Liver (tissue), 9 donors: Measurements from ENCODE around the gene CDH4. TPM values are rescaled to one million over a fixed set of nuclear protein-coding genes. Genes with fewer than 3 reads are reported as not detected.

Experiments used
- DNase-seq: peaks from one replicate; pipeline ENCODE4 v3.0.0-alpha.2; 2017; ENCODE audit warnings: low spot score
- H3K27ac ChIP-seq, 2 donors: one replicate each; pipeline ENCODE4 v1.7.0; 2013; ENCODE audit warnings: inconsistent platforms in 2 of 2, low read length in 2 of 2, control low read depth in 1 of 2, low read depth in 1 of 2, mild to moderate bottlenecking in 1 of 2
- H3K27me3 ChIP-seq, 4 donors: one replicate each; pipeline versions ENCODE4 v1.6.1 to v1.7.0; 2013; ENCODE audit warnings: low read length in 3 of 4, inconsistent platforms in 1 of 4, mild to moderate bottlenecking in 1 of 4, moderate library complexity in 1 of 4; ENCODE audit not compliant: control insufficient read depth in 4 of 4, insufficient read depth in 4 of 4
- H3K36me3 ChIP-seq, 4 donors: one replicate each; pipeline versions ENCODE4 v1.6.1 to v1.7.0; 2013; ENCODE audit warnings: low read length in 3 of 4, mild to moderate bottlenecking in 3 of 4, low read depth in 1 of 4, moderate library complexity in 1 of 4; ENCODE audit not compliant: control insufficient read depth in 4 of 4, insufficient read depth in 3 of 4
- H3K4me1 ChIP-seq, 4 donors: one replicate each; pipeline versions ENCODE4 v1.6.1 to v1.7.0; 2013; ENCODE audit warnings: low read length in 3 of 4, mild to moderate bottlenecking in 3 of 4, moderate library complexity in 1 of 4; ENCODE audit not compliant: control insufficient read depth in 4 of 4, insufficient read depth in 4 of 4
- H3K4me3 ChIP-seq, 3 donors: one replicate each; pipeline versions ENCODE4 v1.6.1 to v1.7.0; 2013; ENCODE audit warnings: low read length in 3 of 3, control low read depth in 1 of 3, low read depth in 1 of 3, mild to moderate bottlenecking in 1 of 3
- H3K9ac ChIP-seq, 2 donors: one replicate each; pipeline ENCODE4 v1.7.0; 2013; ENCODE audit warnings: low read length in 2 of 2, mild to moderate bottlenecking in 2 of 2, moderate library complexity in 2 of 2, control low read depth in 1 of 2, low read depth in 1 of 2
- H3K9me3 ChIP-seq, 4 donors: one replicate each; pipeline versions ENCODE4 v1.6.1 to v1.7.0; 2013; ENCODE audit warnings: low read length in 3 of 4; ENCODE audit not compliant: control insufficient read depth in 4 of 4
- CTCF ChIP-seq: fragments of 150-350 bp; IDR thresholded peaks from 2 replicates; pipeline ENCODE4 v1.5.1; 2017; ENCODE audit warnings: improper control_type of control experiment, low read depth, low read length; ENCODE audit not compliant: missing input control
- EGR1 ChIP-seq, 2 donors: IDR thresholded peaks; 2 replicates each; pipeline ENCODE4 v1.6.1; 2016 to 2018; ENCODE audit warnings: antibody characterized with exemption in 2 of 2, low read depth in 2 of 2
- FOXA1 ChIP-seq: IDR thresholded peaks from 2 replicates; pipeline ENCODE4 v1.6.1; 2016; ENCODE audit warnings: antibody characterized with exemption
- FOXA2 ChIP-seq: IDR thresholded peaks from 2 replicates; pipeline ENCODE4 v1.6.1; 2016; ENCODE audit warnings: antibody characterized with exemption
- GABPA ChIP-seq, 2 donors: IDR thresholded peaks in 1 of 2; conservative IDR thresholded peaks in 1 of 2; 2 replicates each; pipeline ENCODE4 v1.6.1; 2016; ENCODE audit warnings: antibody characterized with exemption in 2 of 2, mild to moderate bottlenecking in 1 of 2, moderate library complexity in 1 of 2
- HNF4A ChIP-seq, 2 donors: conservative IDR thresholded peaks; 2 replicates each; pipeline ENCODE4 v1.6.1; 2016; ENCODE audit warnings: antibody characterized with exemption in 2 of 2, mild to moderate bottlenecking in 2 of 2
- HNF4G ChIP-seq: IDR thresholded peaks from 2 replicates; pipeline ENCODE4 v1.6.1; 2016; ENCODE audit warnings: antibody characterized with exemption
- JUND ChIP-seq, 2 donors: IDR thresholded peaks; 2 replicates each; pipeline ENCODE4 v1.6.1; 2016; ENCODE audit warnings: antibody characterized with exemption in 2 of 2
- MAX ChIP-seq: IDR thresholded peaks from 2 replicates; pipeline ENCODE4 v1.6.1; 2016; ENCODE audit warnings: antibody characterized with exemption
- NR2F2 ChIP-seq: IDR thresholded peaks from 2 replicates; pipeline ENCODE4 v1.6.1; 2016; ENCODE audit warnings: antibody characterized with exemption
- RAD21 ChIP-seq, 2 donors: IDR thresholded peaks; 2 replicates each; pipeline ENCODE4 v1.6.1; 2016; ENCODE audit warnings: antibody characterized with exemption in 2 of 2, mild to moderate bottlenecking in 2 of 2
- REST ChIP-seq: IDR thresholded peaks from 2 replicates; pipeline ENCODE4 v1.6.1; 2016; ENCODE audit warnings: antibody characterized with exemption, mild to moderate bottlenecking
- RXRA ChIP-seq, 2 donors: IDR thresholded peaks; 2 replicates each; pipeline ENCODE4 v1.6.1; 2017 to 2018; ENCODE audit warnings: antibody characterized with exemption in 2 of 2, mild to moderate bottlenecking in 1 of 2
- SP1 ChIP-seq: IDR thresholded peaks from 2 replicates; pipeline ENCODE4 v1.6.1; 2018; ENCODE audit warnings: antibody characterized with exemption, mild to moderate bottlenecking
- TAF1 ChIP-seq: conservative IDR thresholded peaks from 2 replicates; pipeline ENCODE4 v1.6.1; 2016; ENCODE audit warnings: antibody characterized with exemption, mild to moderate bottlenecking
- YY1 ChIP-seq: IDR thresholded peaks from 2 replicates; pipeline ENCODE4 v1.6.1; 2016; ENCODE audit warnings: antibody characterized with exemption, mild to moderate bottlenecking
- ZBTB33 ChIP-seq: IDR thresholded peaks from 2 replicates; pipeline ENCODE4 v1.6.1; 2016; ENCODE audit warnings: antibody characterized with exemption
- WGBS: extraction: QIAGEN DNeasy Blood & Tissue Kit; methylation state at CpG from one replicate; pipeline ENCODE4 v1.1.7; 2013; 5-methylcytosine and 5-hydroxymethylcytosine counted together
- polyA plus RNA-seq, 2 donors: library from polyadenylated mRNA; stranded (reverse) in 1 of 2; unstranded in 1 of 2; fragments of 200-250 nt in 1 of 2; fragments of >200 nt in 1 of 2; fragmentation: Nextera tagmentation in 1 of 2; extraction: Ambion mirVana in 1 of 2; gene quantifications; one replicate each; pipeline versions ENCODE4 v1.2.1 to v1.2.3, GENCODE V29; 2013 to 2015
- total RNA-seq, 2 donors: library from RNA; depleted of rRNA; stranded (reverse); fragments of >200 nt; gene quantifications; one replicate each; pipeline ENCODE4 v1.2.3, GENCODE V29; 2014
- TF ChIP-seq, protein P1 (sequence below): IDR thresholded peaks from 2 replicates; pipeline ENCODE4 v1.6.1; 2016; ENCODE audit warnings: antibody characterized with exemption
- donor health status: healthy.
- donor health status: healthy.
- donor health status: healthy.
- donor health status: healthy.
- donor health status: healthy.

CDH4 gene
- total and polyA plus RNA-seq, 4 donors = 0.03 to 0.25 (median 0.19) TPM; not detected in 1

GRCh38 chr20:61451009-61451408, 198.9 kb downstream of the CDH4 start:
- H3K36me3 ChIP-seq = no peaks in the 10 kb centered on the region
- no peak for TF ChIP-seq EGR1 (IDR thresholded peaks at IDR 0.05; ENCODE audit: low read depth in 2 of 2)
- no peak for TF ChIP-seq MAX
- no peak overlapping the region for H3K9ac ChIP-seq
- no peaks in the 10 kb centered on the region for H3K9me3 ChIP-seq
- H3K4me3 ChIP-seq = no peak overlapping the region
- H3K4me1 ChIP-seq = no peaks in the 10 kb centered on the region
- peaks cover 0 to 7% (median 2%) of the 10 kb centered on the region in 4 donors for H3K27me3 ChIP-seq
- no peak overlapping the region for H3K27ac ChIP-seq
- 92% methylated on average over 10 of the region's 10 CpGs for WGBS
- DNase-seq = no peak

DNA sequence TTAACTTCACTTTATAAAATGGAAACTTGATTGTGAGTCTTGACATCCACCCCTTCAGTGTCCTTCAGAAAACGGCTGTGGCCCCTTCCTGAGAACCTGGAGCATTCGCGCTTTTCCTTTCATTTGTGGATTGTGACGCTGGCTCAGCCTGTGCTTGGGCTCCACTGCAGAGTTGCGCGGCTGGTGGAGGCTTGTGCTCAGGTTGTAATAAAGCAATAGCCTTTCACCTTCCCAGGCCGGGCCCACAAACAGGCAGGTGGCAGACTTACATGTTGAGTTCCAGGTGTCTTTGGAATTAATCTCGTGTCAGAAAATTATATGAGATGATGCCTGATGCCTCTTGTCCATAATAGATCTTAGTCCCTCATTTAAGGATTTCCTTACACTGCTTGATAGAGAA, 199.9 kb downstream of the CDH4 start:
- no peak for TF ChIP-seq NR2F2
- no peak for TF ChIP-seq HNF4G
- no peak for TF ChIP-seq EGR1 (IDR thresholded peaks at IDR 0.05; ENCODE audit: low read depth in 2 of 2)
- no peak for TF ChIP-seq HNF4A (conservative IDR thresholded peaks at IDR 0.05)
- TF ChIP-seq RAD21 (IDR thresholded peaks at IDR 0.05) = no peak
- no peak for TF ChIP-seq MAX
- TF ChIP-seq, protein P1, sequence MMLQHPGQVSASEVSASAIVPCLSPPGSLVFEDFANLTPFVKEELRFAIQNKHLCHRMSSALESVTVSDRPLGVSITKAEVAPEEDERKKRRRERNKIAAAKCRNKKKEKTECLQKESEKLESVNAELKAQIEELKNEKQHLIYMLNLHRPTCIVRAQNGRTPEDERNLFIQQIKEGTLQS = no peak
- no peak for TF ChIP-seq JUND (IDR thresholded peaks at IDR 0.05)
- no peak for TF ChIP-seq GABPA (IDR thresholded peaks at IDR 0.05 in 1 of 2, conservative IDR thresholded peaks at IDR 0.05 in 1 of 2)
- Histone ChIP-seq H3K9ac (no peak overlapping the region), H3K27me3 (peaks cover 0 to 7% (median 2%) of the 10 kb centered on the region in 4 donors), H3K9me3 (peaks cover 0 to 3% (median 0%) of the 10 kb centered on the region in 4 donors), H3K27ac (no peak overlapping the region), H3K4me3 (no peak overlapping the region), H3K4me1 (no peaks in the 10 kb centered on the region), H3K36me3 (no peaks in the 10 kb centered on the region)
- 75% methylated on average over 8 of the region's 8 CpGs for WGBS
- no peak for DNase-seq

DNA sequence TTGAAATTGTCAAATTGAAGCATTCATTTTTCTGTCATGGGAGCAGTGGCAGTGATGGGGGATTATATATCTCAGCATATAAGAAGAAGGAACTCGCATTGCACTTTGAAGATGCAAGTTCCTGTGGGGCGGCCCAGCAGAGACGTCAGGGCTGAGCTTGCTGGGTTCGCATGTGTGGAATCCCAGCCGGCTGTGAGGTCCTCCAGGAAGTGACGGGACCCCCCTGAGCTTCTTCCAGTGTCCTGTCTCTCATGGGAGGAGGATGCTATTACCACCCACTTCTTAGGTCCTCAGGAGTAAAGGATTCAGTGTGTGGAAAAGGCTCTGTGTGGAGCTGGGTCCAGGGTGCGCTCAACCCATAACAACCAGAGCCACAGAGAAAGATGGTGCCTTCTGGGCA, 201.2 kb downstream of the CDH4 start:
- TF ChIP-seq REST (no peak), NR2F2 (no peak), ZBTB33 (no peak), GABPA (IDR thresholded peaks at IDR 0.05 in 1 of 2, conservative IDR thresholded peaks at IDR 0.05 in 1 of 2) (no peak), JUND (IDR thresholded peaks at IDR 0.05) (no peak), CTCF (no peak), HNF4G (no peak), EGR1 (IDR thresholded peaks at IDR 0.05; ENCODE audit: low read depth in 2 of 2) (no peak), YY1 (no peak), FOXA1 (no peak), TAF1 (no peak), RXRA (IDR thresholded peaks at IDR 0.05) (no peak), FOXA2 (no peak), HNF4A (conservative IDR thresholded peaks at IDR 0.05) (no peak), RAD21 (IDR thresholded peaks at IDR 0.05) (no peak), SP1 (no peak), MAX (no peak)
- TF ChIP-seq, protein P1 = no peak
- no peaks in the 10 kb centered on the region for H3K36me3 ChIP-seq
- H3K27me3 ChIP-seq = peaks cover 0 to 7% (median 2%) of the 10 kb centered on the region in 4 donors
- no peaks in the 10 kb centered on the region for H3K4me1 ChIP-seq
- H3K9me3 ChIP-seq = peaks cover 0 to 3% (median 0%) of the 10 kb centered on the region in 4 donors
- no peak for DNase-seq
- 63% methylated on average over 7 of the region's 7 CpGs for WGBS
- H3K9ac ChIP-seq = no peak overlapping the region
- no peak overlapping the region for H3K27ac ChIP-seq
- H3K4me3 ChIP-seq = no peak overlapping the region
